GM19240 (cell line): ENCODE measurements around the gene SSC4D.

Experiments used
- DNase-seq: peaks from one replicate; pipeline ENCODE4 v3.0.0; 2011; ENCODE audit warnings: low spot score; ENCODE audit not compliant: insufficient read length

Gene SSC4D

DNA sequence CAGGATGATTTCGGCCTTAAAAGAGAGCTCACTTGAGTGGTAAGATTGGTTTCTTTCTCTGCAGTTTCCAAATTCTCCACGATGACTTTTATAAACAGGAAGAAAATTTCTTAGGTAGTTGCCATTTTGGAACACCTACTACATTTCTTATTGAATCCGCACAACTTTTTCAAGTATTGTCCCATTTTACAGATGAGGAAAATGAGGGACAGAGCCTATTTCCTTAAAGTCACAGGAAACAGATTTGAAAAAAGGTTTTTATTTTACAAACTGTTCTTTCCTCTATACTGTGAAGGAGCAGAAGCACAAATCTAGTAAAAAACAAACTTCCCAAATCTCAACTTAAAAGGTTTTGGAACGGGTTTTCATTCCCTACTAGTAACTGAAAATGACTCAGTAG, 53.4 kb downstream of the SSC4D start:
- DNase-seq, result no peak

DNA sequence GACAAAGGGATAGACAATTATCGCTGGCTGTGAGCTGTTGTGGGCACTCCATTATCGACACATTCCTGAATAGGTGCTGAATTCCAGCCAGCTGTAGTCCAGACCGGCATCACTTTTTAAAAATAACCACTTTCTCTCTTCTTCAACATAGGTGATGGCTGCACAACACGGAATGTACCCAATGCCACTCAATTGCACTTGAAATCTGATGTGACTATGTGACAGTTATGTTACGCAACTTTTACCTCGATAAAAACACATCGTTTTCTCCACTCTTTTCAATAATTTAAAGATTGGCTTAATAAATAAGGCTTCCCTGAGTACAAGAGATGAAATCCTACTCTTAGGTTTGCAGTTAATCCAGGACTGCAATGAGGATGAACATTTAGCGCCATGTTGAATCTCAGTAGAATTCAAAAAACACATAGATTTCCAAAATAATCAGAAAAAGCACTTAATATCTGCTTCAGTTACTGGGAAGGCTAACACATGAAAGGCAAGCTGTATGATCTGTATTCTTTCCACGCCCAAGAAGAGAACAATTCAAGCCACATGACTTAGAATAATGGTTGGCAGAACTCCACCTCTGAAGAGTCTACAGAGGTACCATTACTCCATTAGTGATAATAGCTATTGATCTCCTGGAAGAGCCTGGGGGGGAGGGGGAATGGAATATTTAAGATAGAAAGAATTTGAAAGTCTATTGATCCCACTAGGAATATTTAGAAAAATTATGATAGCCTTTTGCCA, 54.3 kb downstream of the SSC4D start:
- no peak for DNase-seq

DNA sequence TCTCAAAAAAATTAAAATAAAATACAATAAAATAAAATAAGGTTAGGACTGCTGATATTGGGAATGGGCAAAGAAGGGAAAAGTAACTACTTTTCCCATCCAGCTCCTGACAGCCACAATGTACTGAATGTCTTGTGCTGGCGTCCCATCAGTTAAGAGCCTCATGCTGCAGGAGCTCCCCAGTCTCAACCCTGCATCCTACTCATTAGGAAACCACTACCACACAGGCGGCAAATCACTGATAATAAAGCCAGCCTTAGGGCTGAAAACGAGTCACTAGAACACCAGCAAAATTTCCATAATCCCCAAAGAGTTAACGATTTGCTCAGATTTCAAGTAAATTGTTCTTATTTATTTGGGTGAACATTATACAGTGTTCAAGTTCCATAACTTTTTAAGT, 55.0 kb downstream of the SSC4D start:
- DNase-seq, result no peak

DNA sequence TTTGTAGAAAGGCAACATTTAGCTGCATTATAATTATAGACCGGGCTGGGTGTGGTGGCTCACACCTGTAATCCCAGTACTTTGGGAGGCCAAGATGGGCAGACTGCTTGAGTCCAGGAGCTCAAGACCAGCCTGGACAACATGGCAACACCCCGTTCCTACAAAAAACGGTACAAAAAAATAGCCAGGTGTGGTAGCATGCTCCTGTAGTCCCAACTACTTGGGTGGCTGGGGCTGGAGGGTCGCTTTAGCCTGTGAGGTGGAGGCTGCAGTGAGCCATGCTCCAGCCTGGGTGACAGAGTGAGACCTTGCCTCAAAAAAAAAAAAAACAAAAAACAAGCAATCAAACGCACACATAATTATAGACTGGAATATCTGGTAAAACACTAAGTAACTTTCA, 55.8 kb downstream of the SSC4D start:
- DNase-seq, result no peak

DNA sequence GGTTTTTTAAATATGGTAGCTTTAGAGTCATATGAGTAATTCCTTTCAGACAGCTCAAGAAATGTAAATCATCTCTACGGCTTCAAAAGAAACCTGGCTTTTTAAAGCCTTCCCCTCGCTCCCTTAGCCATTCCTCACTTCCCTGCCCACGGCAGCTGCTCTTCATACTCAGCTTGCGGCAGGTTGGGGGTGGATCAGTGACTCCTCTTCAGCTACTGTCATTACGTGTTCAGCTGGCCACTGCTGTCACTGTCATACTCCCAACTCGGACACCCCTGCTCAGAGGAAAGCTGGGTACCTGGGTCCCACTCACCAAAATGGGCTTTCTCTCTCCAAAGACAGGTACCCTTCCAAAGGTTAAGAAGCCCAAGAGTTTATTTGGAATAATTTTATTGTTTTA, 57.3 kb downstream of the SSC4D start:
- no peak for DNase-seq

DNA sequence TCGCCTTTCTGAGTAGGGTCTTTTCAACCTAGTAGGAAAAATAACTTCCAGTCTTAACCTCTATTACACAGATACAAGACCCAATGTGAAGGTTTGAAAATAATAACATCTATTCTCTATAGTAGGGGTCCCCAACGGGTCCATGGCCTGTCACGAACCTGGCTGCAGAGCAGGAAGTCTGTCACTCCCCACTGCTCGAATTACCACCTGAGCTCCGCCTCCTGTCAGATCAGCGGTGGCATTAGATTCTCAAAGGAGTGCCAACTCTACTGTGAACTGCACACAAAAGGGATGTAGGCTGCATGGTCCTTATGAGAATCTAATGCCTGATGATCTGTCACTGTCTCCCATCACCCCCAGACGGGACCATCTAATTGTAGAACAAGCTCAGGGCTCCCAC, 58.1 kb downstream of the SSC4D start:
- DNase-seq, result no peak

DNA sequence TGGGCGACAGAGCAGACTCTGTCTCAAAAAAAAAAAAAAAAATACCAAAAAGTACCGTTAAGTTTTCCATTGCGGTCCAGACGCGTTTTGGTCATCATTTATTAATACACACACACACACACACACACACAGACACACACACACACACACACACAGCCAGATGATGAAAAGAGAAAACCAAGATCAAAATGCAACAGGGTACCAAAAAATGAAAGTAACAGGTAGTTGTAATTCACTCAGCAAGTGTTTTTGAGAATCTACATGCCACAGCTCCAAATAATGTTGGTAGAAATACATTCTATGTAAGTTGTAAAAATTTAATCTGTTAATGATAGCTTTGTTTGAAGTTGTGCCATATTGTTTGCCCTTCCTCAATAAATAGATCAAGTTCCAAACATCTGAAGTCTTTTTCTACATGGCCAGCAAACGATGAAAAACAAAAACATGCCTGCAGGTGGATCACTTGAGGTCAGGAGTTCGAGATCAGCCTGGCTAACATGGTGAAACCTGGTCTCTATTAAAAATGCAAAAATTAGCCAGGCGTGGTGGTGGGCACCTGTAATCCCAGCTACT, 60.1 kb downstream of the SSC4D start:
- no peak for DNase-seq

DNA sequence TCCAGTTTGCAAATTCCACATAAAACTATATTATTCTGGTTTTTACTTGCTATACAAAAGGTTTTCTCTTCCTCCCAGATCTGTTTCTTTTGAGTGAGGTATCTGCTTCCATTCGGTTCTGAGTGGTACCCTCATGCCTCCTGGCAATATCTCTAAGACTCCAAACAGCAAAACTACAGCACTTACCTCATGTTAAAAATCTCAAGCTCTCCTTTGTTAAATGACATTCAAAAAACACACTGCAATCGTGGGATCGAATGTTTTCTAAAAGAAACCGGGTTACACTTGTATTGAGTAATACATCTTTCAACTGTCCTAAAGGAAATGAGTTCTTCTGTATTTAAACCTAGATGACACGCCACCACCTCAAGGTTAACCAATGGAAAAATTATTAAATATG, 61.8 kb downstream of the SSC4D start:
- no peak for DNase-seq

DNA sequence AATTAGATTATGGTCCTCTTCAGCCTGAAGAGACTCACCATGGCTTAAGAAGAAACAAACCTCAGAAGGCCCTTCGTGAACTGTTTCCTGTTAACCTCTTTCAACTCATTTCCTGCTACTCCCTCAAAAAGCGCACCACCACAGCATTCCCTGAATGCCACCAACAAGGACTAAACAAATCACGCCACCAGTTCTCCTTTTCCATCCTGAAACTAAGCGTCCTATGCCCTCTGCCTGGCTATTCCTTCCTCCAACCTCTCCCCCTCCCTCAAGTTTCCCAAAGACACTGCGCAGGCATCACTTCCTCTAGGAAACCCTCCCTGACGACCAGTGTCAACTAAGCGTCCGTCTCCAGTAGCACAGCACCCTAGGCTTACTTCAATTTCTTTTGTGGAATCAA, 62.7 kb downstream of the SSC4D start:
- no peak for DNase-seq

DNA sequence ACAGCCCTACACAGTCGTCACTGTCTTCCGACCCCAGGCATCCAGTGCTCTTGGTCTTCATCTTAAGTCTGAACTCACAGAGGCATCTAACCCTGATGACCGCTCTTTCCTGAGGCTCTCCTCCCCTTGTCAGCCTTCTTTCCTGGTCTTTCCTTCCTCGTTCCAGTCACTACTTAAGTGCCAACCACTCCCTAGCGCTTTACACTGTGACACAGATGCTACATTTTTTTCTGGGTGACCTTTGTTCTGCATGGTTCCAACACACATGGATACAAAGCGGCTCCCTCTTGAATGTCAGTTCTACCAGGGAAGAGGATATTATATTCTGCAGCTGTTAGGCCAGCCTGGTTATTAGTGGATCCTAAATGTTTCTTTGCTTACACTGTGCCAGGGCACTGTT, 63.4 kb downstream of the SSC4D start:
- DNase-seq, result no peak

DNA sequence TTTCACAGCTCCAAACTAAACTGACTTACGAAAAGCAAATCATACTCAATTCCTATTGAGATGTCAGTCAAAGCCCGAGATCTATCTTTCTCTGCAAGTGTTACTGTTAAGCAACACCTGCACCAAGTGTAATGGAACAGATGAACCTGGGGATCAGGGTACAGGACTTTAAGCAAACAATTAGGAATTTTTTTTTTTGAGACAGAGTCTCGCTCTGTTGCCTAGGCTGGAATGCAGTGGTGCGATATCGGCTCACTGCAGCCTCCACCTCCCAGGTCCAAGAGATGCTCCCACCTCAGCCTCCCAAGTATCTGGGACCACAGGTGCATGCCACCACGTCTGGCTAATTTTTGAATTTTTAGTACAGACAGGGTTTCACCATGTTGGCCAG, 65.6 kb downstream of the SSC4D start:
- DNase-seq, result no peak

DNA sequence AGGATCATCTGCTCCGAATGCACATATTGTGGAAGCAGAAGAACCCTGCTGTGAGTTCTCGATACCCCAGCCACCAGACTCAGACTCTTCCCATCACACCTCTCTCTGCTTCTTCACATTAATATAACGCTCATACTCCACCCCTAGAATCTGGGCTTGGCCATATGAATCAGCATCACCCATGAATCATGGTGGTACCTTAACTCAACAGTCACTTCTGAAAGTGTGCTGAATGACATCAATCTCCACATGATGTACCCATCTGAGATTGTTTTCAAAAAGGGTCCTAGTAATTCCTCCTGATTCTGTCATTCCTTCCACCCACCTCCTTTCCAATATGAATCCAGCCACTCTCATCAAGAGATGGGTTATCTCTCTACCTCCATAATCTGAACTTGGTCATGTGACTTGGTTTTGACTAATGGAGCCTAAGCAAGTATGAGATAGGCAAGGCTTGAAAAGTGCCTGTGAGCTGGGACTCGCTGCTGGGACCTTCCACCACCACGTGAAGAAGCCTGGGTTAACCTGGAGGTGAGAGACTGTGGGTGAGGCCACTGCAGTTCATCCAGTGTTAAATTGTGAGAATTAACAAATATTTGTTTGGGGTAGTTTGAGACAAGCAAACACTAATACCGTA, 66.1 kb downstream of the SSC4D start:
- no peak for DNase-seq

DNA sequence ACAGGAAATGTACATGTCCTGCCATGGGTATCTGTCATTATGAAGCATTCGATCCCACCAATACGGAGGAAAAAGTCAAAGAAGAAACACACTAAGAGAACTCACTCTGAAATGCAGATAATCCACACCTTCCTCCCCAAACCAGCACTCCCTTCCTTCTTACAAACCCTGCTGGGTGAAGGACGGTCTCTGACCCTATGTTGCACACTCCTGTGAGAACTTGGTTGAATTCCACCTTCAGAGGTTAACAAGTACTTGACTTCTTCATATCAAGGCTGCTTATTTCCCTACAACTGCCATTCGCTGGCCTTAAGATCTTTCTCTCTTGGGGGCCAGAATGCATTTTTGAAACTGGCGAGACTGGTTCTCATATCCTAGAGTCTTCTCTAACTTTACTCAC, 67.3 kb downstream of the SSC4D start:
- no peak for DNase-seq

DNA sequence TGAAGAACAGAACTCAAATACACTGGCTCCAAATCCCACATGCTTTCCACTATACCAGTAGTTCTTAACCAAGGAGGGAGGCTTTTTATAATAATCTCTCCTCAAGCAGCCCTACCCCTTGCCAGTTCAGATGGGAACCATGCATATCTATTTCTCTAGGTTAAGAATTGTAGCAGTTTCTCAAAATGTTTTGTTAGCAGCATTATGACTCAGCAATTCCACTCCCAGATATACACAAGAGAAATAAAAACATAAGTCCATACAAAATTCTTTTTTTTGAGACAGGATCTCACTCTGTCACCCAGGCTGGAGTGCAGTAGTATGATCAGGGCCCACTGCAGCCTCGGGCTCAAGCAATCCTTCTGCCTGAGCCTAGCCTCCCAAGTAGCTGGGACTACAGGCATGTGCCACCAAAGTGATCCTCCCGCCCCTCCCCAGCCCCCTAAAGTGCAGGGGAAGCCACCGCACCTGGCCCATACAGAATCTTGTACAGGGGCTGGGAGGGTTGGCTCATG, 68.8 kb downstream of the SSC4D start:
- DNase-seq, result no peak
